GM21737 (cell line): Measurements from ENCODE around the gene ACOT7.

Experiments
- ATAC-seq: cut with Tn5 transposase; IDR thresholded peaks from one replicate; pipeline ENCODE4 v1.9.1; 2021; ENCODE audit warnings: mild to moderate bottlenecking, moderate library complexity; ENCODE audit not compliant: unreplicated experiment

ACOT7 gene

DNA sequence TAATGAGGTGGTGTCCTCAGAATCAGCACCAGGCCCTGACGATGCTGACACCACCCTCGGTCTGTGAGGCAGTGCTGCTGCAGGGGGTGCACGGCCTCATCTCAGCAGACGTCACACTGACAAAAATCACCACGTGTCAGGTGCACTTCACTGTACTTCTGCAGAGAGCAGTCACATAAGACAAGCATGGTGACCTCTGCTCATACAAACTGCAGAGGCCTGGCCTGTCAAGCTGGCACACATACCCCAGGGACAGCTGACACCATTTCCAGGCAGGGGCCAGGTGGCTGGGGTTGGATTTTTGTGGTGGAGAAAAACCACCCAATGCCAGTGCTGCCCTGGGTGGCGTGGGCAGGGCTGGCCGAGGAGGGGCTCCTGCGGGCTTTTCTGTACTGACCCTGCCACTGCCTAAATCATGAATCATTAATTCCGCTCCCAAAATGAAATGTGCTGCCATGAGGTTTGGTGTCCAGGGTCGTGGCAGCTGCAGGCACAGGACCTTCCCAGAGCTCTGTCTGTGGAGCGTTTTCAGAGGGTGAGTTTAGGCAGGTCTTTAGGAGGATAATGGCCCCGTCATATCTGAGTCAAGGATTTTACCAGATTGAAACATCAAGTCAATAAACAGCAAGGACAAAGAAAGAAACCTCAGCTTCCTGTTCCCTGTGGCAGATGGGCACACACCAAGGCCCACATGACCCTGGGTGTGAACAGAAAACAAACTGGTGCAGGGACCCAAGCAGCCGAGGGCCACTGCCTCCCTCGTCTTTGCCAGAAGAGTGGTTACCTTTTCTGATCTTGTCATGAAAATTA lies 99.3 kb downstream of the ACOT7 start:
- no peak for ATAC-seq

DNA sequence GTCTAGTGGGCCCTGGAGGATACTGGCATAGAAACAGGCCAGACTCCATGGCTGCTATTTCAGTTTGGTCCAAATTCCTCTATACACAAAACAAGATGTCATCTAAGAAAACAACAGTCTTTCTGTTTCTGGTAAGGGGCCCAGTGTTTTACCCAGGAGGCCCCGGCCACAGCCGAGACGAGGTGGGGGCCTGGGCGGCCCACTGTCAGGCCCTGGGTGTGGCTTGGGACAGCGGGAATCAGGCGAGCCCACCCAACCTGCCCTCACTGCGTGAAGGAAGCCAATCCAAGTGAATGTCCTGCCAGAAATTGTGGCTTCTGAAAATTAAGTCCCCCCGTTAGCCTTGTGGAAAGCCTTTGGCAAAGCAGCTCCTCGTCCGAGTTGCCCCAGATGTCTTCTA lies 101.5 kb downstream of the ACOT7 start:
- ATAC-seq = no peak

DNA sequence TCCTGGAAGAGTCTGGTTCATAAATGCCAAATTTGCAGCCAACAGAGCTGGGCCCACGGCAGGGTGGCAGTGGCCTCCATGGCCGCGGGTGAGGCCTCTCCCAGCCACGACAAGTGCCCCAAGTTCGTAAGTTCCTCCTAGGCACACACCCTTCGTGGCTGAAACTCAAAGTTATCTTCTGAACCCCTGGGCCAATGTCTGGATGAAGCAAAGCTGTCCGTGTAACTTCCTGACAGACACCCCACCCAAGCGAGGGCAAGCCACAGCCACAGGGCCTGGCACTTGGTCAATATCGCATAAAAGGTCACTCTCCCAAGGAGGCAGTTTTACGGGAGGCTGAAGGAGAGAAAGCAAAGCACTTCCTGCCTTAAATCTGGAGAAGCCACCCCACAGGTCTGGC lies 104.9 kb downstream of the ACOT7 start:
- ATAC-seq = no peak

GRCh38 chr1:6288026-6288425 lies 105.5 kb downstream of the ACOT7 start:
- ATAC-seq = no peak

- no peak for ATAC-seq
Measured at GRCh38 chr1:6287431-6287886, 106.1 kb downstream of the ACOT7 start.

GRCh38 chr1:6287029-6287428 lies 106.5 kb downstream of the ACOT7 start:
- ATAC-seq = no peak

DNA sequence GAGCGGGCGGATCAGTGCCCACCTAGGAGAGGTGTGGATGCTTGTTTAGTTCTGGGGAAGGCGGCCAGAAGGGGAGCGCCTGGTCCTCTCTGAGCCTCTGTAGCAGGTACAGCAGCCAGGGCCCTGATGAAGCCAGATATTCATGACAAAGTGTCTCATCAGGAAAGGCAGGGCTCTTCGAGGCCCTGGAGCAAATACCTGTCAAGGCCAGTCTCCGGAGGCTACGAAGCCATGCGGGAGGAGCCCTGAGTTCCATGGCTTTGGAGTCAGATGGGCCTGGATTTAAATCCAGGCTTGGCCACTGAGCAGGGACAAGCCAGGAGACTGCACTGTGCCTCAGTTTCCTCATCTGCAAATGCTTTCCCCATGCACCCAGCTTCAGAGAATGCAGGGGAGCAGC lies 107.3 kb downstream of the ACOT7 start:
- no peak for ATAC-seq

- ATAC-seq = no peak
Measured at GRCh38 chr1:6285336-6285735, 108.2 kb downstream of the ACOT7 start.

DNA sequence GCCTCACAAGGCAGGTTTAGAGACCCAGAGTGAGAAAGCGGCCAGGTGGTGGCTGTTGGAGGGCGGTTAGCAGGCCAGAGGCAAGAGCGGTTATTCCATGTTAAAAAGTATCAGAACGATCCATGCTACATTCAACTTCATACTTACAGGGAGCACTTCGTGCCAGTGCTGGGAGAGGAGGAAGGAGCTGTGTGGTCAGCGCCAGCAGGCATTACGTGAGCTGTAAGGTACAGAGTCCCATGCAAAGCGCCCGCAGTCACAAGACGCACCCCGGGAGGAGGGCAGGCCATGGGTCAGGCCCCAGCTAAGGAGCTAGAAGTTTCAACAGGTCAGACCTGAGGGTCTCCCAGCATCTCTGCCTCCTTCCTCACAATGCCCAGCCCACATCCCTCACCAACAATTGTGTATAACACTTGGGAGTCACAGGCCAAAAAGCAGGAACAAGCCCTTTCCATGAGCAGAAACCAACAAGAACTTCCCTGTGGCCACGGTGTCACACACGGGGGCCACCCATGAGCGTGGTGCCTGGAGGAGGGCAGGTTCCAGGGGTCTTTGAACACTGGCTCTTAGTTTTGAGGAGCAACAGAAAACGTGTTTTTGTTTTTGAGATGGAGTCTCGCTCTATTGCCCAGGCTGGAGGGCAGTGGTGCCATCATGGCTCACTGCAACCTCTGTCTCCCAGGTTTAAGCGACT lies 110.8 kb downstream of the ACOT7 start:
- ATAC-seq = no peak

DNA sequence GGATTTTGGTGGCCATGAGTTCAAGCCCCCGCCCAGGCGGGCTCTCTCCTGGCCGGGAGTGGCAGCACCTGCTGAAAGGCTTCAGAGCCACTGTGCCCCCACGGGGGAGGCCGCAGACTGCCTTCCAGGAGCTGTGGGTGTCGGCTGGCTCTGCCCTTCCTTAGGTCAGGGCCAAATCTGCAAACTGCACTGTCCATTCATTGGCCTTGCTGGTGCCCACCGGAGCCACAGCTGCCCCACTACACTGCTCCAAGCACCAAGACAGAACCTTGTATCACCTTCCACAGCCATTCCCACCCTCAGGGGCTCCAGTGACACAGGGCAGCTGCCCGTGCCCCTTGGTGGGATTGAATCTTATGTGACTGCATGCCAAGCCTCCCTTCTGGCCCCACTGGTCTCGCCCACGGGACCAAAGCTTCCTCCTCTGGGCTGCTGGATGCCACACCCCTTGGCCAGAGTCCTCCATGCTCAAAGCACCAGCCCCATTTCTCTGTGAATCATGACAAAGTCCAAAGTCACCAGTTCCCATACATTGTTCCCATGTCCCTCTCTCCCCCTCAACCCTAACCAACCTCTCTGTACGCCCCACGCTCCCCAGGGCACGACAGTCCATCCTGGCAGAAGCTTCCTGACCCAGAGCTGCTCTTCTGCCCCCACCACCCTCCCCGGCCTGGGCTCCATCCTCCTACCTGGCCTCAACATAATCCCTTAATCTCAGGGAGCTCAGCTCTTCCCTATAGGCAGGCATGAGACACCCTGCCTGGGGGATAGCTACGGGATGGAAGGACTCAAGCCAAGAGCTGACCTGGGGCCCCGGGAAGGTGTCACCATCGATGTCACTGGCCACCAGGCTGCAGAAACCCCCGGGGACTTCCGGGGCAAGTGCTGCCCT lies 111.8 kb downstream of the ACOT7 start:
- no peak for ATAC-seq

GRCh38 chr1:6280761-6281451 lies 112.7 kb downstream of the ACOT7 start:
- ATAC-seq = no peak

- no peak for ATAC-seq
Measured at GRCh38 chr1:6279613-6280383, 113.8 kb downstream of the ACOT7 start.

DNA sequence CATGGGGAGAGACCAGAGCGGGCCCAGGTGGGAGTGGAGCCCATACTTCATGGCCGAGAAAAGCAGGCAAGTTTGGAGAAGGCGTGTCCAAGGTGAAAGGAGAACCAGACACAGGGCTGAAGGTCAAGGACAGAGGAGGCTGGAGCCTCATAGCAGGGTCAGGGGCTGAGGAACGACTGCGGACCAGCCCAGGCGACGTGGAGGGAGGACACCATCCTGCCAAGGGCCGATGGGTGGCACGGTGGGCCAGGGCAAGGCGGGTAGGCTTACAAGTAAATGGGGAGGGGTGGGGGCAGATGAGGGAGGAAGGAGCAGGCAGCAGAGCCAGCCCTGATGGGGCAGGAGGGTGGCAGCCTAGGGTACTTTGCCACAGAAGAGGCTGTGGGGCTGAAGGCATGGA lies 114.5 kb downstream of the ACOT7 start:
- no peak for ATAC-seq

DNA sequence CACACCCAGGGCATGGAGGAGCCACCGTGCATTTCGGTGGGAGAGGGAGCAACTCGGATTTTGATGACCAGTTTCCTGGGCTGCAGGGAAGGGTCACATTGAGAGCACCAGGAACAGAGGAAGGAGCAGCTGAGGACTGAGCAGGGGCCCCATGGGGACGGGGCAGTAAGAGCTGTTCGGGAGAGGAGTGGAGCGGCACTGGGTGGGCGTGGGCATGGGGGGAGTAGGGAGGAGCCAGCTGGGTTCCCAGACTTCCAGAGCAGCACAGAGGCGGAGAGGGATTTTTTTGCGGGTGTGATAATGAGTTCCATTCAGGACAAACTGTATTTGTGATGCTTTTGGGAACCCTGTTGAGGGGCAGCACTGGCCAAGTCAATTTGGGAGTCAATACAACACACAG lies 115.3 kb downstream of the ACOT7 start:
- no peak for ATAC-seq

DNA sequence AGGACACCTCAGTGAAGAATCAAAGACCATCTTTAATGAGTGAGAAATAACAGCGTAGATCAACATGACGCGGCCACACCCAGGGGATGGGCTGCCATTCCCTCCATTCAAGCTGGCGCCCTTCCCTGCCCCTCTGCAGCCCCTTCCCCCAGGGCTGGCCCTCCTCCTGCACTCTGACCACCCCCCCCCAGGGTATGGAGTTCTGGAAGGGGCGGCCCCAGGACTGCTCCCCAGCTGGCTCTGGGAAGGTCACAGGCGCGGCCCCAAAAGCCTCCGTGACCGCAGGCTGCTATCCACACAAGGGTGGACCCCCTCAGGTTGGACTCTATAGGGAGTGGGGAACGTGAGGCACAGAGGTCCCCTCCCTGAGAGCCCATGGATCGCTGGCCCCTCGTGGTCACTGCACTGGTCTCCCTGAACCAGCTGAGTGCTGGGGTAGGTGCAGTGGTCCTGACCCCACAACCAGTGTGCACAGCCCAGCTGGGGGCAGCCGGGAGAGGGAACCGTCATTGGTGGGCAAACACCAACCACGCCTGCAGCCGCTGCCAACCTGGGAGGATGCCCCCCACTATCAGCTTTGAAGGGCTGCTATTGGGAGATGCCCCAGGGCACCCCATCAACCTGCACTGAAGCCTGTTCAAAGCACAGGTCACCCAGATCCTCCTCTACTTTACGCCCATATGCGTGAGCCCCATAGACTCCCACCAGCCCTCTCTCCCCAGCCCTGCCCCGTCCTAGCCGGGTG lies 116.6 kb downstream of the ACOT7 start:
- no peak for ATAC-seq

DNA sequence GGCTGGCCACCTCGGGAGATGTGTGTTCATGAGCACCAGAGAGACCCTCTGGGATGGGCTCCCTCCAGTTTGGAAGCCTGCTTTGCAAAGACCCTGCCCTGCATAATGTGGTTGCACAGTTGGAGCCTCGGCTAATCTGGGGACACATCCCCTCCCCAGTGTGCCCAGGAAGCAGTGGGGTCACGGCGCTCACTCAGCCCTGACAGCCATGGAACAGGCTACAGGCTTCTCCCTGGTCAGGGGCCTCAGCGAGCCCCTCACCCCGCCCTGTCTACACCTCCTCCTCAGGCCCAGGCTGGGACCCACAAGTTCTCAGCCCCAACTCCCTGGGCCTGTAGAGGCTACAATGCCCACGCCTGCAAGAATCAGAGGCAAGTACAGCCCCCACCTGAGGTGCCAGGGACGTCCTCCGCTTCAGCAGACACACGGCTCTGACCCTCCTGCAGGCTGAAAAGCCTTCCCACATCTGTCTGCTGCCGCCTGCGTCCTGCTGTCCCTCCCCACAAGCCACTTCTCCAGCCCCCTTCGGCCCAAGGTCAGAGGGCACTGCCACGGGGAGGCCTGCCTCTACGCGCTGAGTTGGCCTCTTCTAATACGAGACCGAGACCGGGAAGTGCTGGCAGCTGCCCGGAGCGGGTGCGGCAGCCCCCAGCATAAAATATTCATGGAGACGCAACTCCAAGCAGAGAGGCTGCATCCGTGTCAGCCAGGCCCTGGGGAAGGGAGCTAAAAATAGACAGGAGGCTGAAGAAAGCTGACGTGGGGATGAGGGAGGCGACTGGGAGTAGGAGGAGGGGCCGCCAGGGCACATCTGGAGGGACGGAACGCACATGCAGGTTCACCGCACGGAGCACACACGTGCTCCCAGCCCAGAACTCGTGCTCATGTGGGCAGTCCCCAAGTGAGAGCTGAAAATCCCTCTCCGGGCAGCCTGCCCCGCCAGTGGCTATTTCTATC lies 117.5 kb downstream of the ACOT7 start:
- ATAC-seq = no peak

- no peak for ATAC-seq
Measured at GRCh38 chr1:6274622-6275139, 118.9 kb downstream of the ACOT7 start.

DNA sequence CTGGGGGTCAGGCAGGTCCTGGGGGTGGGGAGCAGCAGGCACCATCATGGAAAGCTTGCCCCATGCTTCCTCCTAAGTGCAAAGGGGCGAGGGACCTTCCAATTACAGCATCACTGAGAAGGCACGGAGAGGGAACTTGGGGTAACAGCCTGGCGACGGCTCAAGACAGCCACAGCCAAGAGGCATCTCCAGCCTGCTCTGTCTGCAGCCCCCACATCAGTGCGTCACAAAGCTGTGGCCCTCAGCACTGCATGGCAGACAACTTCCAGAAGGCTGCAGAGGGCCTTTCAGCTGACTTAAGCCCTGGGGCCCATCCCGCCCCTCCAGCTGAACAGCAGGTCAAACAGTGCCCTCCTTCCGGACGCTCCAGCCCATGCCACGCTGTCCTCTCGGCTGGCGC lies 119.5 kb downstream of the ACOT7 start:
- no peak for ATAC-seq
